HepG2 (cell line): Measurements from ENCODE around the gene S1PR2. TPM values are rescaled to one million over a fixed set of nuclear protein-coding genes. Genes with fewer than 3 reads are reported as not detected.

Source experiments
- ATAC-seq: fragments of 200-7000 bp; cut with Tn5 transposase; 3 replicates; pipeline ENCODE4 v1.9.1; 2020; ENCODE audit warnings: mild to moderate bottlenecking, moderate library complexity
- BruUV-seq: library from RNA; stranded (reverse); fragments of 400-500 nt; replicated peaks from 2 replicates; lab custom pipeline; 2021; lab: Mats Ljungman, UMichigan
- CTCF ChIA-PET: fragments of 300-600 bp; formaldehyde crosslinking; extraction: SDS; loops from one replicate; lab custom pipeline; 2021; ENCODE audit warnings: low total read pairs, inconsistent platforms, low intra/inter-chr PET ratio; lab: Yijun Ruan, JAX
- POLR2A ChIA-PET: fragments of 350-600 bp; sonication (Branson Sonifier 250); formaldehyde crosslinking; loops from one replicate; lab custom pipeline; 2020; ENCODE audit warnings: antibody characterized with exemption, inconsistent platforms; lab: Yijun Ruan, JAX
- DNase-seq: peaks from one replicate; pipeline ENCODE4 v3.0.0-alpha.2; 2015; ENCODE audit warnings: low spot score
- FAIRE-seq: peaks from 3 replicates; lab custom pipeline; 2011; peaks lifted over from hg19 to GRCh38; lab: Jason Lieb, UNC
- H2AFZ ChIP-seq: one replicate; pipeline ENCODE4 v1.6.1; 2011; ENCODE audit warnings: low read length, inconsistent platforms
- H3K27ac ChIP-seq: fragments of 300-600 bp; 3 replicates; pipeline ENCODE4 v1.8.0; 2011; ENCODE audit warnings: mixed run types, mild to moderate bottlenecking, mixed read lengths, low read length, inconsistent platforms; ENCODE audit not compliant: insufficient read depth; ENCODE audit errors: extremely low read length
- H3K27me3 ChIP-seq, 2 experiments: fragments of 200-600 bp in 1 of 2; 2 replicates in 1 of 2; 3 replicates in 1 of 2; pipeline versions ENCODE4 v1.6.0 to v1.8.0; 2011; ENCODE audit warnings: low read length in 2 of 2, mild to moderate bottlenecking in 2 of 2, moderate library complexity in 2 of 2, inconsistent platforms in 1 of 2; ENCODE audit not compliant: insufficient read depth in 2 of 2, control insufficient read depth in 1 of 2
- H3K36me3 ChIP-seq, 2 experiments: fragments of 200-600 bp in 1 of 2; replicated peaks in 1 of 2; 2 replicates in 1 of 2; 3 replicates in 1 of 2; pipeline versions ENCODE4 v1.5.1 to v1.8.0; 2011; ENCODE audit warnings: low read length in 2 of 2, inconsistent platforms in 1 of 2; ENCODE audit not compliant: insufficient read depth in 2 of 2, control insufficient read depth in 1 of 2
- H3K4me1 ChIP-seq: 2 replicates; pipeline ENCODE4 v1.5.1; 2012; ENCODE audit warnings: low read length, inconsistent platforms; ENCODE audit not compliant: insufficient read depth
- H3K4me2 ChIP-seq: 2 replicates; pipeline ENCODE4 v1.6.0; 2011; ENCODE audit warnings: low read depth, low read length, inconsistent platforms
- H3K4me3 ChIP-seq, 3 experiments: fragments of 200-600 bp in 1 of 3; sonication (generic), shearing (Covaris generic) in 1 of 3; replicated peaks in 1 of 3; 2 replicates each; pipeline ENCODE4 v1.5.1; 2011 to 2016; ENCODE audit warnings: low read length in 3 of 3, inconsistent platforms in 2 of 3, low read depth in 2 of 3, mild to moderate bottlenecking in 2 of 3, control low read depth in 1 of 3, mixed read lengths in 1 of 3; ENCODE audit not compliant: insufficient read depth in 1 of 3
- H3K79me2 ChIP-seq: one replicate; pipeline ENCODE4 v1.6.1; 2011; ENCODE audit warnings: low read length, inconsistent platforms; ENCODE audit not compliant: insufficient read depth
- H3K9ac ChIP-seq: 2 replicates; pipeline ENCODE4 v1.6.0; 2011; ENCODE audit warnings: mild to moderate bottlenecking, low read depth, low read length, inconsistent platforms; ENCODE audit not compliant: insufficient read depth
- H3K9me3 ChIP-seq: 2 replicates; pipeline ENCODE4 v1.5.1; 2012; ENCODE audit warnings: mild to moderate bottlenecking, low read length
- H4K20me1 ChIP-seq: 2 replicates; pipeline ENCODE4 v1.6.0; 2011; ENCODE audit warnings: inconsistent platforms, mild to moderate bottlenecking, low read length, moderate library complexity; ENCODE audit not compliant: insufficient read depth
- FIP1L1 ChIP-seq: fragments of 200-400 bp; formaldehyde crosslinking; IDR thresholded peaks from 2 replicates; pipeline ENCODE4 v1.6.1; 2018; ENCODE audit warnings: low read depth, mild to moderate bottlenecking, low read length, moderate library complexity, borderline replicate concordance; ENCODE audit not compliant: insufficient read depth
- SMARCE1 ChIP-seq: fragments of 450-650 bp; IDR thresholded peaks from 2 replicates; pipeline ENCODE4 v1.6.1; 2017; ENCODE audit warnings: borderline replicate concordance
- ZNF460 ChIP-seq: sonication (generic); formaldehyde crosslinking; IDR thresholded peaks from 2 replicates; pipeline ENCODE4 v1.5.1; 2020; ENCODE audit warnings: missing genetic modification reagents, mild to moderate bottlenecking, borderline replicate concordance
- ZNF841 ChIP-seq: sonication (generic); formaldehyde crosslinking; IDR thresholded peaks from 2 replicates; pipeline ENCODE4 v1.8.1; 2023; ENCODE audit warnings: missing genetic modification reagents, borderline replicate concordance
- WGBS: methylation state at CpG from one replicate; pipeline ENCODE4 v1.1.6; 2017; ENCODE audit warnings: low lambda C conversion rate; 5-methylcytosine and 5-hydroxymethylcytosine counted together
- in situ Hi-C: cut with HindIII; loops from 2 replicates; pipeline ENCODE4 v1.10.0; 2017; ENCODE audit warnings: low pct_unique_long_range_greater_than_20kb; ENCODE audit not compliant: extremely low pct_ligation_motif_present
- intact Hi-C: fragments of 100-400 bp; cut with micrococcal nuclease; formaldehyde crosslinking; loops from one replicate; pipeline ENCODE4 v1.10.0; 2022; ENCODE audit not compliant: unreplicated experiment
- polyA plus RNA-seq, 8 experiments: library from polyadenylated mRNA; depleted of rRNA in 3 of 8; stranded (reverse) in 7 of 8; unstranded in 1 of 8; fragments of >200 nt; fragmentation: Illumina TruSeq in 4 of 8; extraction: Trizol in 4 of 8; gene quantifications; 2 replicates each; pipeline versions ENCODE4 v1.2.1 to v1.2.3, GENCODE V29; 2011 to 2016; ENCODE audit warnings: low read depth in 4 of 8, missing spikeins in 1 of 8, mixed read lengths in 1 of 8; ENCODE audit not compliant: insufficient read depth in 1 of 8
- total RNA-seq, 5 experiments: library from RNA; depleted of rRNA; stranded (reverse); fragments of >200 nt; fragmentation: Illumina TruSeq; extraction: Trizol; gene quantifications; 2 replicates each; pipeline ENCODE4 v1.2.3, GENCODE V29; 2016; ENCODE audit warnings: low read depth in 1 of 5
- TF ChIP-seq, protein P1 (sequence below): sonication (generic); formaldehyde crosslinking; conservative IDR thresholded peaks from 2 replicates; pipeline ENCODE4 v1.4.0; 2020; ENCODE audit warnings: missing genetic modification reagents

The S1PR2 gene
- total and polyA plus RNA-seq, 2 of the 13 experiments (the other 11 are each of a cell fraction or from before 2014, with no cell fraction given): 0.91 to 1.3 TPM

DNA sequence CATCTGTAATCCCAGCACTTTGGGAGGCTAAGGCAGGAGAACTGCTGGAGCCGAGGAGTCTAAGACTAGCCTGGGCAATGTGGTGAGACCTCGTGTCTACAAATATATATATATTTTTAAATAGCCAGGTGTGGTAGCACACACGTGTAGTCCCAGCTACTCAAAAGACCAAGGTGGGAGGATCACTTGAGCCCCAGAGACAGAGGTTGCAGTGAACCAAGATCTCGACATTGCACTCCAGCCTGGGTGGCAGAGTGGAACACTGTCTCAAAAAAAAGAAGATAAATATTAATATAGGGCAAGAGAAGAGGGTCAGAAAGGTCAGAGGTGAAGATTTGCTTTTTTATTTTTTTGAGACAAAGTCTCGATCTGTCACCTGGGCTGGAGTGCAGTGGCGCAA, 15.4 kb upstream of the S1PR2 start:
- H3K9me3 ChIP-seq: no peaks in the 10 kb centered on the region
- FAIRE-seq (no peak), DNase-seq (no peak), ATAC-seq (no peak)
- in situ Hi-C loops: no loop called here
- H2AFZ ChIP-seq: no peak overlapping the region
- H3K9ac ChIP-seq: no peak overlapping the region
- intact Hi-C loops: no loop called here
- CTCF ChIA-PET: no interaction called here
- no peaks in the 10 kb centered on the region for H4K20me1 ChIP-seq
- H3K4me1 ChIP-seq: peaks cover 59% of the 10 kb centered on the region
- POLR2A ChIA-PET: interaction anchor here (0.8 kb wide), 1 partner anchor 8 kb away, joined by 3 read pairs; no protein-coding TSS in a partner anchor
- H3K27ac ChIP-seq: no peak overlapping the region
- no peak overlapping the region for H3K4me2 ChIP-seq
- no TSS peak for BruUV-seq
- H3K79me2 ChIP-seq: no peaks in the 10 kb centered on the region
- no peaks in the 10 kb centered on the region for H3K36me3 ChIP-seq
- no peak overlapping the region for H3K4me3 ChIP-seq
- TF ChIP-seq FIP1L1 (no peak), ZNF841 (CRISPR knock-in tag) (no peak)
- TF ChIP-seq, protein P1, sequence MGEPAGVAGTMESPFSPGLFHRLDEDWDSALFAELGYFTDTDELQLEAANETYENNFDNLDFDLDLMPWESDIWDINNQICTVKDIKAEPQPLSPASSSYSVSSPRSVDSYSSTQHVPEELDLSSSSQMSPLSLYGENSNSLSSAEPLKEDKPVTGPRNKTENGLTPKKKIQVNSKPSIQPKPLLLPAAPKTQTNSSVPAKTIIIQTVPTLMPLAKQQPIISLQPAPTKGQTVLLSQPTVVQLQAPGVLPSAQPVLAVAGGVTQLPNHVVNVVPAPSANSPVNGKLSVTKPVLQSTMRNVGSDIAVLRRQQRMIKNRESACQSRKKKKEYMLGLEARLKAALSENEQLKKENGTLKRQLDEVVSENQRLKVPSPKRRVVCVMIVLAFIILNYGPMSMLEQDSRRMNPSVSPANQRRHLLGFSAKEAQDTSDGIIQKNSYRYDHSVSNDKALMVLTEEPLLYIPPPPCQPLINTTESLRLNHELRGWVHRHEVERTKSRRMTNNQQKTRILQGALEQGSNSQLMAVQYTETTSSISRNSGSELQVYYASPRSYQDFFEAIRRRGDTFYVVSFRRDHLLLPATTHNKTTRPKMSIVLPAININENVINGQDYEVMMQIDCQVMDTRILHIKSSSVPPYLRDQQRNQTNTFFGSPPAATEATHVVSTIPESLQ (CRISPR knock-in tag): no peak
- no peaks in the 10 kb centered on the region for H3K27me3 ChIP-seq
- WGBS: 59% methylated on average over 6 of the region's 6 CpGs

DNA sequence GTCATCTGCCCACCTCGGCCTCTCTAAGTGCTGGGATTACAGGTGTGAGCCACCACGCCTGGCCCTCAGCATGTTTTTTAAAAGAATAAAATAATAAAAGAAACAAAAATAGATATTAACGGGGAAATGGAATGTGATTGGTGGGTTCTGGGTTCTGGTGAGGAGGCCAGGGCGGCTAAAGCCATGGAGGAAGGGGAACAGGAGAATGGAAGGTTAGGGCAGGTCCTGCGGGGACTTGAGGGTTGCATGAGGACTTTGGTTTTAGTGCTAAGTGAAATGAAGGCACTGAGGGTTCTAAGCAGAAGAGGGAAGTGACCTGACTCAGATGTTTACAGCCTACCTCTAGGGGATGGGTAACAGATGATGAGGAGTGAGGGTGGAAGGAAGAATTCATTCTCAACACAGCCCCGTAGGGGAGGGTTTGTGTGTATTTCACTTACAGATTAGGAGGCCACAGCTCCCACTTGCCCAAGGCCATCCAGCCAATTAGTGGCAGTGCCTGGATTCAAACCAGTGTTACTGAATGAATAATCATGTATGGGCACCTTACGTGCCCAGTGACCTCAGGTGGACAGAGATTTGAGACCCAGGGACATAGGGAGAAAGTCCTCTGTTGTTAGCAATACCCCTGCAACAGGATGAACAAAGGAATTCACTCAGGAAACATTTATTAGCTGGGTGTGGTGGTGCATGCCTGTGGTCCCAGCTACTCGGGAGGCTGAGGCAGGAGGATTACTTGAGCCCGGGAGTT, 14.2 kb upstream of the S1PR2 start:
- no peak for ATAC-seq

More for the DNA sequence above, 14.2 kb upstream of the S1PR2 start:
- Histone ChIP-seq H3K4me2 (no peak overlapping the region), H3K4me3 (no peak overlapping the region), H3K9ac (no peak overlapping the region), H3K79me2 (no peaks in the 10 kb centered on the region), H3K9me3 (no peaks in the 10 kb centered on the region), H4K20me1 (no peaks in the 10 kb centered on the region), H2AFZ (no peak overlapping the region), H3K27ac (no peak overlapping the region), H3K36me3 (no peaks in the 10 kb centered on the region), H3K4me1 (peaks cover 53% of the 10 kb centered on the region), H3K27me3 (no peaks in the 10 kb centered on the region)
- POLR2A ChIA-PET: no interaction called here
- no peak for FAIRE-seq
- no TSS peak for BruUV-seq
- intact Hi-C loops (no loop called here), in situ Hi-C loops (no loop called here)
- TF ChIP-seq ZNF460 (CRISPR knock-in tag) (peak; percentile 38; the same call in 1 of the 2 replicates), SMARCE1 (no peak)
- CTCF ChIA-PET: no interaction called here
- no peak for DNase-seq
- 60% methylated on average over 9 of the region's 9 CpGs for WGBS
